Nephron progenitor cell (in vitro differentiated cells): ENCODE data around the gene PIM3.
A peak's percentile ranks its signal among the peaks of the same experiment; 100 is the strongest.
"Not testable (repeated sequence)": the region's sequence is repeated elsewhere in the genome, so short reads cannot be mapped to it uniquely, and the experiment has no call there.

Experiments
- DNase-seq: peaks from one replicate; pipeline ENCODE4 v3.0.0; 2021
- H3K27ac Mint-ChIP-seq: 2 replicates; pipeline ENCODE4 v1.8.0; 2021; ENCODE audit warnings: mild to moderate bottlenecking, moderate library complexity, mixed read lengths
- H3K27me3 Mint-ChIP-seq: 2 replicates; pipeline ENCODE4 v1.8.0; 2021; ENCODE audit warnings: mild to moderate bottlenecking, low read depth, mixed read lengths; ENCODE audit not compliant: poor library complexity
- H3K36me3 Mint-ChIP-seq: 2 replicates; pipeline ENCODE4 v1.8.0; 2021; ENCODE audit warnings: low read depth, mixed read lengths
- H3K4me1 Mint-ChIP-seq: 2 replicates; pipeline ENCODE4 v1.8.0; 2021; ENCODE audit warnings: mixed read lengths
- H3K4me3 Mint-ChIP-seq: 2 replicates; pipeline ENCODE4 v1.8.0; 2021; ENCODE audit warnings: mild to moderate bottlenecking, moderate library complexity, mixed read lengths
- H3K9me3 Mint-ChIP-seq: 2 replicates; pipeline ENCODE4 v1.8.0; 2021; ENCODE audit warnings: mild to moderate bottlenecking, moderate library complexity, mixed read lengths
- CTCF ChIP-seq: fragments of 200-600 bp; sonication (generic); IDR thresholded peaks from 2 replicates; pipeline ENCODE4 v1.5.0; 2021; ENCODE audit warnings: antibody characterized with exemption

The PIM3 gene

DNA sequence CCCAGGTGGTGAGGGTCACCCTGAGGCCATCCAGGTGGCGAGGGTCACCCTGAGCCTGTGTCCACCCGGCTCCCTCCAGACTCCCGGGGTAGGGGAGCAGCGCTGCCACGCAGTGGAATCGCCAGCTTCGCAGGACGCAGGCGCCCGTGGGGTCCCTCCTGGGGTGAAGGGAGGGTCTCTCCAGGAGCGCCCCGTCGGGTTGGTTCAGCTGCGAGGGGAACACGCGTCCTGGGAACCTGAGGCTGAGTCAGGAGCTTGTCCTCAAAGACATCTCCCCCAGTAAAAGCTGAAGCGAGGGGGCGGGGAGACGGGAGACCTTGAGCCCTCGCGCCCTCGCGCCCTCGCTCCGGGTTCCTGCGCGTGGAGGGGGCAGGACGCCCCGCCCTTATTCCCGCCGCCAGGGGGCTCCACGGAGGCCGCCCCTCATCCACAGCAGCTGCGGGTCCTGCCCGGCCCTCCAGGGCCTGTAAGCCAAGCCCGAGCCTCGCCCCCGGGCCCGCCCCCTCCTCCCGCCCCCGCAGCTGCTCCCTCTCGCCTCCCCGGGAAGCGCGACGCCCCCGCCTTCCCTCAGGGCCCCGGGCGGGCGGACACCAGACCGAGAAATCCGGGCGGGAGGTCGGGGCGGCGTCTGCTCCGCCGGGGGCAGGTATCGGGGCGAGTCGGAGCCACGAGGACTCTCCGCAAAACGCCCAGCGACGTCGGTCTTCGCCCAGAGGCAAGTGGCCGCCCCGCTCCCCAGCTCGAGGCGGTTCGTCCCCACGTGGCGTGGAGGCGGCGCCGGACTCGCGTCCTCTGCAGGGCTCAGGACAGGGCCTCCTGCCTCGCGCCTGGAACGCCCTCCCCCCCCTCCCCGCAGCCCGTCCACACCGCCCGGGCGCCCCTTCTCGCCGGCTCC, 22.8 kb downstream of the PIM3 start:
- Mint-ChIP-seq H3K9me3 (peaks cover 76% of the 10 kb centered on the region), H3K36me3 (peaks cover 22% of the 10 kb centered on the region), H3K27ac (no peak overlapping the region), H3K4me3 (no peak overlapping the region), H3K27me3 (peaks cover 73% of the 10 kb centered on the region), H3K4me1 (no peaks in the 10 kb centered on the region)
- TF ChIP-seq CTCF, result peak; percentile 55
- peak; percentile 59 for DNase-seq

- Mint-ChIP-seq H3K4me3 (no peak overlapping the region), H3K27me3 (peaks cover 62% of the 10 kb centered on the region), H3K36me3 (peaks cover 27% of the 10 kb centered on the region), H3K9me3 (peaks cover 78% of the 10 kb centered on the region), H3K4me1 (no peaks in the 10 kb centered on the region), H3K27ac (no peak overlapping the region)
- no peak for DNase-seq
- TF ChIP-seq CTCF, result no peak
Observed at GRCh38 chr22:49986325-49986724, 25.8 kb downstream of the PIM3 start.

DNA sequence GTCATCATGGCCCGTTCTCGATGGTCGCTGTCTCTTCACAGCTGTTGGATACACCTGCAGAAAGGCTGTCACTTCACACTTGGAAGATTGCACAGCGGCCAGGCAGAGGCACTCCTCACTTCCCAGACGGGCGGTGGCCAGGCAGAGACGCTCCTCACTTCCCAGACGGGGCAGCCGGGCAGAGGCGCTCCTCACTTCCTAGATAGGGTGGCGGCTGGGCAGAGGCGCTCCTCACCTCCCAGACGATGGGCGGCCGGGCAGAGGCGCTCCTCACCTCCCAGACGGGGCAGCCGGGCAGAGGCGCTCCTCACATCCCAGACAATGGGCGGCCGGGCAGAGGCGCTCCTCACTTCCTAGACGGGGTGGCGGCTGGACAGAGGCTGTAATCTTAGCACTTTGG, 29.3 kb downstream of the PIM3 start:
- not testable (repeated sequence) for H3K4me3 Mint-ChIP-seq, H3K27ac Mint-ChIP-seq, H3K4me1 Mint-ChIP-seq, DNase-seq
- H3K36me3 Mint-ChIP-seq, result peaks cover 23% of the 10 kb centered on the region
- H3K9me3 Mint-ChIP-seq, result peaks cover 78% of the 10 kb centered on the region
- peaks cover 66% of the 10 kb centered on the region for H3K27me3 Mint-ChIP-seq

DNA sequence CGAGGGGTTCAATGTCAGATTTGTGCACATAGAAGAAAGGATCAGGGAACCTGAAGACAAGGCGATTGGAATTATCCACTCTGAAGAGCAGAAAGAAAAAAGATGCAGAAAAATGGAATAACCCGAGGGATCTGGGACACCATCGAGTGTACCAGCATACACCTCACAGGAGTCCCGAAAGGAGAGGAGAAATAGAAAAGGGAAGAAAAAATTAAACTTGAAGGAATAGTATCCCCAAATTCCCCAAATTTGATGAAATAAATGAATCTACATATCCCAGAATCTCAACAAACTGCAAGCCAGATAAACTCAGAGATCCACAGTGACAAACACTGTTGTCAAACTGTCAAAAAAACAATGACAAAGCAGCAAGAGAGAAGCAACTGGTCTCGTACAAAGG, 30.6 kb downstream of the PIM3 start:
- H3K36me3 Mint-ChIP-seq, result peaks cover 17% of the 10 kb centered on the region
- no peaks in the 10 kb centered on the region for H3K4me1 Mint-ChIP-seq
- no peak for DNase-seq
- H3K27me3 Mint-ChIP-seq, result peaks cover 53% of the 10 kb centered on the region
- no peak for TF ChIP-seq CTCF
- H3K27ac Mint-ChIP-seq, result no peak overlapping the region
- H3K9me3 Mint-ChIP-seq, result peaks cover 65% of the 10 kb centered on the region
- no peak overlapping the region for H3K4me3 Mint-ChIP-seq

GRCh38 chr22:49991907-49992533, 31.4 kb downstream of the PIM3 start:
- Mint-ChIP-seq H3K4me1 (no peaks in the 10 kb centered on the region), H3K27me3 (peaks cover 45% of the 10 kb centered on the region), H3K9me3 (peaks cover 56% of the 10 kb centered on the region), H3K4me3 (no peak overlapping the region), H3K27ac (no peak overlapping the region), H3K36me3 (peaks cover 16% of the 10 kb centered on the region)
- TF ChIP-seq CTCF, result no peak
- no peak for DNase-seq

DNA sequence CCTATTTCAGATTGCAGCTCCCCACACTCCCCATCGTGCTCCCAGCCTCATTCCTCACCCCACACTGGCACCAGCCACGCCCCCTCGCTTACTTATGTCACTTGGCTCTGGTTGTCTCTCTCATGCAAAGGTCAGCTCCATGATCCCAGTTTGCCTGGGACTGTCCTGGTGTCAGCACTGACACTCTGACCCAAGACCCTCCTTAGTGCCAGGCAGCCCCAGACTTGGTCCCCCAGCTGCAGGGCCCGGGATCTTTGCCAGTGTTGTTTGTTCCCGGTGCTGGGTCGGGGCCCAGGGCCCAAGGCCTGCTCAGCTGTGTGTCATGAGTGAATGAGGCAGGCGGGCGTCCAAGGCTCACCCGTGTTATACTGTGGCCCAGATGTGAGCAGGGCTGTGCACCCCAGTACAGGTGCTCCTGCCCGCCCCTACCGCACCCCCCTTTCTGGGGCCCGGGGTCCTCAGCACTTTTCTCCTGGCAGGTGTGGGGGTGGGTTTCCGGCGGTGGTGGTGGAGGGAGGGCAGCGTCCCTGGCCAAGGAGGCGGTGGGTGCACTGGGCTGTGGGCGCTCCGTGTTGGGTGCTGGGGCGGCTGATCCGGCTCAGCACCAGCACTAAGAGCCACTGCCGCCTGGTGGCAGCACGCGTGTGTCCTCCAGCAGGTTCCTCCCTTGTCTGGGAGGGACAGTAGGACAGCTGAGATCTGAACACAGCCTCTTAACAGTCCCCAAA, 32.5 kb downstream of the PIM3 start:
- H3K4me3 Mint-ChIP-seq, result no peak overlapping the region
- no peak overlapping the region for H3K27ac Mint-ChIP-seq
- H3K27me3 Mint-ChIP-seq, result peaks cover 39% of the 10 kb centered on the region
- TF ChIP-seq CTCF, result peak; percentile 58
- H3K4me1 Mint-ChIP-seq, result no peaks in the 10 kb centered on the region
- peaks cover 16% of the 10 kb centered on the region for H3K36me3 Mint-ChIP-seq
- DNase-seq, result peak; percentile 54
- peaks cover 49% of the 10 kb centered on the region for H3K9me3 Mint-ChIP-seq
